ENCODE measurements around the gene RING1.

Gene RING1

GRCh38 chr6:33171016-33171879 lies 37.1 kb upstream of the RING1 start:
- DNase-seq = no peak
- in situ Hi-C loops (cut with HindIII; ENCODE audit: low pct_ligation_motif_present, low pct_unique_long_range_greater_than_20kb, low sequenced_read_pairs) = no loop called here

- in situ Hi-C loops (cut with HindIII; ENCODE audit: low pct_ligation_motif_present, low pct_unique_long_range_greater_than_20kb, low sequenced_read_pairs) = no loop called here
- no peak for DNase-seq
Observed at GRCh38 chr6:33171880-33172687, 36.2 kb upstream of the RING1 start.

DNA sequence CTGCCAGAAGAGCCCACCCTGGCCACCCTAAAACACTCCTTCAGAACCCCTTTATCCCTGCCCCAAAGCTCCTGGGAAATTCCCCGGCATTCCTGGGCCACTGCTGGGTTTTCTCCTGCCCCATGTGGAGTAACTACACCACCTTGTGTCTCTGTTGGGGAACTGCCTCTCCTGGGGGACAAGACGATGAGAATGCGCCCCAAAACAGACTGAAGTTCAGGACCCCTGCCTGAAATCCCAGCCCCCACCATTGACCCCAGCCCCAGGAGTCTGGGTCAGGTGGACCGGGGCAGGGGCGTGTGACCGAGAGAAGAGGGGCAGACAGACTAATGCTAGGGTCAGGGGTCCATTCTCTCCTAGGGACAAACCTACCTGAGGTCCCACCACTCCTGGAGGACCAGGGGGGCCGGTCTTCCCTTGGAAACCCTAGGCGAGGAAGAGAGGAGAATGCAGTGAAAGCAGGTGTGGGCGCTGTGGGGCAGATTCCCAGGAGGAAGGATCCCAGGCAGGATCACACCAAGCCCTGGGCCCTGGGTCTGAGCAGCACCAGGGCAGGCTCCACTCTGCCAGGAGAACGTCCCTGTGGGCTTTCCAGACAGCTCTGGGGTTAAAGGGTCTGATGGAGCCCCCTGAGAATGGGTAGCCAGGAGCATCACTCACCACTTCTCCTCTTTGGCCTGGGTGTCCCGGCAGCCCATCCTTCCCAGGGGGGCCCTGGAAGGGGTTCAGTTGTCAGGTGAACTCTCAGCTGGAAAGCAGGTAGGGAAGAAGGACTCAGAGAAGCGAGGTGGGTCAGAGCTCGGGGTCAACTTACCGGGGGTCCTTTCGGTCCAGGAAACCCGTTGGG lies 35.4 kb upstream of the RING1 start:
- DNase-seq = peak; percentile 44
- in situ Hi-C loops (cut with HindIII; ENCODE audit: low pct_ligation_motif_present, low pct_unique_long_range_greater_than_20kb, low sequenced_read_pairs) = no loop called here

DNA sequence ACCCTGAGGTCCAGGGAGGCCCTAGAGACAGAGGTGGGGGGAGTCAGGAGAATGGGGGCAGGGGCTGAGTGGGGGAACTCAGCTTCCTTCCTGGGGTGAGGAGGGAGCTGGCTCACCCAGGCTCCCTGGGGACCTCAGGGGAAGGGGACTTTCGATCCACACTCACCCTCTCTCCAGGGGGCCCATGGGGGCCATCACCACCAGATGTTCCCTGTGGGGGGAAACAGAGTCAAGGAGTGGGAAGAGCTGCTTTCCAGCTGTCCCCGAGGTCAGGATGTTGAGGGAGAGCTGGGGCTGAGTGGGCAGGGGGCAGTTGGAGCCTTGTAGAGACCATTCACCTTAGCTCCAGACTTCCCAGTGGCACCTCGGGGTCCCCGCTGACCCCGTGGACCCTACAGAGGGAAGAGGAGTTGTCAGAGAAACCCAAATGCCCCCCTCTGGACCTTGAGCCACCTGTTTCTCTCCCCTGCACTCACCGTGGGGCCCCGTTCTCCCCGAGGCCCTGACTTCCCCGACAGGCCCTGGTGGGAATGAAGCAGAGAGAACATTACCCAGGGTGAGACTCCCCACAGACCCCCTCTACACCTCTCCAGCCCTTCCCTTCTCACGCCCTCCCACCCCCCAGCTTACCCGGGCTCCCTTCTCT lies 34.6 kb upstream of the RING1 start:
- no peak for DNase-seq
- in situ Hi-C loops (cut with HindIII; ENCODE audit: low pct_ligation_motif_present, low pct_unique_long_range_greater_than_20kb, low sequenced_read_pairs) = no loop called here

DNA sequence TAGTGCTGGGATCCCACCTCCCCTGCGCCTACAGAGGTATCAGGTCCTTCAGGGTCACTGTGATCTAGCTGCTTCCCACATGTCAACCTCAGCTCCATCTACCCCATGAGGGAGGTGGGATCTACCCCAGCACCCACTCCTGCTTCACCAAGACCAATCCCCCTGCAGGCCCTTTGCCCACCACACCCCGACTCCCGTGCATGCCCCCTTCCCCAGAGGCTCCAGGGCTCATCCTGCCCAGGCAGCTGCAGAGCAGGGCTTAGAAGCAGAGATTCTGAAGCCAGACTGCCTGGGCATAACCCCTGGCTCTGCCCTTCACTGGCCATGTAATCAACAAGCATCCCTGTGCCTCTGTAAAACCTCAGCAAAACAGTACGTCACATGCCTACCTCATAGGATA lies 33.5 kb upstream of the RING1 start:
- in situ Hi-C loops (cut with HindIII; ENCODE audit: low pct_ligation_motif_present, low pct_unique_long_range_greater_than_20kb, low sequenced_read_pairs) = no loop called here
- no peak for DNase-seq

DNA sequence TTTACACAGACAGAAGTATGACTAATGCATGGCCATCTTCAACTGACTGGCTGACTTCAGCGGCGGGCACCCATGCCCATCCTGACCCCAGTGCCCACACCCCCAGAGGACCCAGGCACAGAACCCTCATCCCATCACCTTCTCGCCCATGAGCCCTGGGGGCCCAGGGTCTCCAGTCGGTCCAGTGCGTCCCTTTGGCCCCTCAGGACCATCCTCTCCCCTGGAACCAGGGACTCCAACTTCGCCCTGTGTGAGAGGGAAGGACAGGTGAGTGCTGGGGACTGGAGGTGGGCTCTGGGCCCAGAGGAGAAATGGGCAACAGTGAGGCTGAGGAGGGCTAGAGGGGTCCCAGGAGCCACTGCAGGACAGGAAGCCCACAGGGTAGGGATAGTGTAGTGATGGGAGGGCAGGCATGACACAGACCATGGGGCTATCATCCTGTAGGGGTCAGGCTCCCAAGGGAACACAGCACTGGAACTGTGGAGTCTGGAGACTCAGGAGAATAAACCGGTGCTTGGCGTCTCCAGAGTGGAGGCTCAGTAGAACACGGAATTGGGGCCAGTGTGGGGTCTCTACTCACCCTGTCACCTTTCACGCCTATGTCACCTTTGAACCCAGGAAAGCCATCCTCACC lies 32.7 kb upstream of the RING1 start:
- in situ Hi-C loops (cut with HindIII; ENCODE audit: low pct_ligation_motif_present, low pct_unique_long_range_greater_than_20kb, low sequenced_read_pairs) = no loop called here
- DNase-seq = no peak

GRCh38 chr6:33176906-33177305 lies 31.4 kb upstream of the RING1 start:
- in situ Hi-C loops (cut with HindIII; ENCODE audit: low pct_ligation_motif_present, low pct_unique_long_range_greater_than_20kb, low sequenced_read_pairs) = no loop called here
- DNase-seq = no peak

DNA sequence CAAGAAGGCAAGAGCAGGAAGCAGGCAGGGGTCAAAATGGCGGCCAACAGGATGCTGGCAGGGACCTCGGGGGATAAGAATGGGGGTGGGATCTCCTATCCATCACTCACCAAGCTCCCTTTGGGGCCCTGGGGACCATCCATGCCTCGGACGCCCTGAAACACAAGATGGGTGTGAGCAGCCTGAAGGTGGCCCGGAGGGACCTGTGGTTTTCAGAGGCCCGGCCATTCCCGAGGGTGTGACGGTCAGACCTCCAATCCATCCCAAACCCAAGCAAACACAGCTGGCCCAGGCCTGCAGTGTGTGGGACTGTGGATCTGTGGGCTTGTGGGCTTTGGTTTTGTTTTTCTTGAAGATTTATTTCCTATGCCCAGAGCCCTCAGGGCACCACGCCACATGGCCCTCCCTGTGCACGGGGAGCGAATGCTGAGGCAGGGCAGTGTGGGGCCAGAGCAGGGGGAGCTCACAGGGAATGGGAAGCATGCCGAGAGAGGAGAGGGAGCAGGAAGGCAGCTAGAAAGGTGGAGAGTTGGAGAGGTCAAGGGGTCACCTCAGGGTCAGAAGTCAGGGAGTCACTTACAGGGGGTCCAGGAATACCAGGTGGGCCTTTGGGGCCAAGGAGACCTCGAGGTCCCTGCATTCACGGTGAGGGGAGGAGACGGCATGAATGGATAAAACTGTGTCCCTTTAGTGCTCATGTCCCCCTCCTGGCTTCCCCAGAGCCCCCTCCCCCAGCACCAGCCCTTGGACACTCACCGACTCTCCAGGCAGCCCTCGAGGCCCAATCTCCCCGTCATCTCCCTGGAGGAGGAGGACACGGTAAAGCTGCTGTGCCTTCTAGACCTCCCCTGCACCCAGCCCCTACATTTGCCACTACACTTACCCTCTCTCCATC lies 30.5 kb upstream of the RING1 start:
- no peak for DNase-seq
- in situ Hi-C loops (cut with HindIII; ENCODE audit: low pct_ligation_motif_present, low pct_unique_long_range_greater_than_20kb, low sequenced_read_pairs) = no loop called here

- in situ Hi-C loops (cut with HindIII; ENCODE audit: low pct_ligation_motif_present, low pct_unique_long_range_greater_than_20kb, low sequenced_read_pairs) = no loop called here
- DNase-seq = no peak
Observed at GRCh38 chr6:33178755-33179475, 29.4 kb upstream of the RING1 start.

GRCh38 chr6:33181141-33181540 lies 27.2 kb upstream of the RING1 start:
- in situ Hi-C loops (cut with HindIII; ENCODE audit: low pct_ligation_motif_present, low pct_unique_long_range_greater_than_20kb, low sequenced_read_pairs) = no loop called here
- no peak for DNase-seq

DNA sequence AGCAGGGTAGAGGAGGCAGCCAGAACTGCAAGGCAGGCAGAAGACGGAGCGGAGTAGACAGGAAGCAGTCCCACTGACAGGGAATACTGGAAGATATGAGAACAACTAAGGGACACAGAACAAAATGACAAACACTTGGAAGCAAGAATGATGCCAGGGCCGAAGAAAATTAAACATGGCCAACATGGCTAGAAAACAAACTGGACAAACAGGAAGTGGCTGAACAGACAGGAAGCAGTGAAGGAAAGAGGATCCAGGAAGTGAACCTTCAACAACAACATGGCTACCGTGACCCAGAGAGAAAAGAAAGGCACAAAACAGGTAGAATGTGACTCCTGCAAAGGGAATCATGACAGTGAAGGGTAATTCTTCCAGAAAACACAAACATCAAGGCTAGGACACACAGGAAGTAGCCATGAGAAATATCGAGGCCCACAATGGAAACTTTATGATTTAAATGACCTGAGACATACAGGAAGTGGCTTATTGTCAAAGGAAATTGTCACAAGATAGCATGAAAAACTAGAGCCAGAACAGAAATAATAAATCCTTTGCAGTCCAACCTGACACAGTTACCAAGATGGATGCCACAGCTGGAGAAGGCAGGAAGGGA lies 25.1 kb upstream of the RING1 start:
- DNase-seq = no peak
- in situ Hi-C loops (cut with HindIII; ENCODE audit: low pct_ligation_motif_present, low pct_unique_long_range_greater_than_20kb, low sequenced_read_pairs) = no loop called here

DNA sequence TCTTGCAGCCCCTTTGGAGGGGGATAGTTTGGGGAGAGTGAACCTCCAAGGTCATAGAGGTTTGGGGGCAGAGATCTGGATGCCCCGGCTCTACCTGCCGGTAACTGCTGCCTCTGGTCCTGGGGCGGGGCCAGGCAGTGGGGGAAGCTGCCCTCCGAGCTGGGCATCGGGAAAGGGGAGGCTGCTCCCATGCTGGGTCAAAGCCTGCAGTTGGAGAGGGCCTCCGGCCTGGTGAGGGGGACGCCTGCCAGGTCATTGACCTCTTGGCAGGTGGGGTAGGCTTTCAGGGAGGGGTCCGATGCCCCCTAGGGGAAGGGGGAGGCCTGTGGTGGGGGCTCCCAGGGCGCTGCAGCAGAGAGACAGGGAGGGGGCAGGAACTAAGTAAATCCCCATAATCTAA lies 23.1 kb upstream of the RING1 start:
- no peak for DNase-seq
- in situ Hi-C loops (cut with HindIII; ENCODE audit: low pct_ligation_motif_present, low pct_unique_long_range_greater_than_20kb, low sequenced_read_pairs) = no loop called here

- no peak for DNase-seq
- in situ Hi-C loops (cut with HindIII; ENCODE audit: low pct_ligation_motif_present, low pct_unique_long_range_greater_than_20kb, low sequenced_read_pairs) = no loop called here
Observed at GRCh38 chr6:33185654-33186187, 22.6 kb upstream of the RING1 start.

GRCh38 chr6:33187809-33188208 lies 20.5 kb upstream of the RING1 start:
- in situ Hi-C loops (cut with HindIII; ENCODE audit: low pct_ligation_motif_present, low pct_unique_long_range_greater_than_20kb, low sequenced_read_pairs) = no loop called here
- DNase-seq = no peak

DNA sequence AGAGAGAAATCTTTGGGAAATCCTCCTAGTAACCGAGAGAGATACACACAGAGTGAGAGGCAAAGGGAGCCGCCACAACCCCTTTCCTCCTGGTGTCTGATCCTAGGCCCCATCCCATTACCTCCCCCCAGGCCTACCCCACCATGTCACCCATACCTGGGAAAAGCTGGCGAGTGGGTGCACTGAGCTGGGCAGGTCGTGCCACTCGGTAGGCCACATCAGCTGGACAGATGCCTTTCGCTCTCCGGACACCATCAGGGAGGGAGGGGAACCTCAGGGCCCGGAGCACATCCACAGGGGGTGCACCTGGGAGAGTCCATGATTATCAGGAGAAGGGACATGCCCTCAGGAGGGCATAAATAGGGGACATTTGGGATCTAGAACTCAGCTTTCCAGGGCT lies 19.1 kb upstream of the RING1 start:
- DNase-seq = no peak
- in situ Hi-C loops (cut with HindIII; ENCODE audit: low pct_ligation_motif_present, low pct_unique_long_range_greater_than_20kb, low sequenced_read_pairs) = no loop called here
